SW480 (cell line): ENCODE measurements around the gene VSNL1.
A peak's percentile ranks its signal among the peaks of the same experiment; 100 is the strongest.

Experiments used
- DNase-seq: peaks from one replicate; pipeline ENCODE4 v3.0.0-alpha.2; 2016; ENCODE audit warnings: low spot score

VSNL1 gene

DNA sequence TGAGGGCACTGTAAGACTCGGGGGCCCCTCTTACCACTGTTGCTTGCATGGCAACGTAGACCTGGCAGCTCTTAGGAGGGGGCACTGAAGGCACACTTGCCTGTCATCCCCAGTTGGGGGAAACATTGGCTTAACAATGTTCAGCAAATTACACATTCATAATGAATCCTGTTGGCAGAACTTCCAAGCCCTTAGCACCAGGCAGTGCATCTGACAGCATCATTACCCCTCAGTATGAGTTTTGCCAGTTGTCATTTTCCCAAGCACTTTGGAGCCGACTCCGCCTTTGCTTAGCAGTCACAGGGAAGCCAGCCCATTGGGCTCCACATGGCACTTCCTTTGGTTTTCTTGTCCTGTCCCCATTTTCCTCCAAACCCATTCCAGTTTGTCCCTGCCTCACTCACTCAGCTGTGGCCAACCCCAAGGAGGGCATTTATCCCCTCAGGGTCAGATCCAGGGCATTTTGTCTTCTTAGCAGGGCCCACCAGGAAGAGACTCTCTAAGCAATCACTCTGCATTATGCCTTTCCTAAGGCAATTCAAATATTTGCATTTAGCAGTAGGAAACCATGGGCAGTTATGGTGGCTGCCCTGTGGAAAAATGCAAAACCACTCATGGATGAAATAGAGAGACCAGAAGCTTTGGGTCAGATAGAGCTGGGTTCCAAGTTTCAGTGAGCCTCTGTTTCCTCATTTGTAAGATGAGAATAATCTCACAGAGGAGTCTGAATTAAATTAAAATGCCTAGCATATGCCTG, 73.9 kb downstream of the VSNL1 start:
- DNase-seq, result no peak

DNA sequence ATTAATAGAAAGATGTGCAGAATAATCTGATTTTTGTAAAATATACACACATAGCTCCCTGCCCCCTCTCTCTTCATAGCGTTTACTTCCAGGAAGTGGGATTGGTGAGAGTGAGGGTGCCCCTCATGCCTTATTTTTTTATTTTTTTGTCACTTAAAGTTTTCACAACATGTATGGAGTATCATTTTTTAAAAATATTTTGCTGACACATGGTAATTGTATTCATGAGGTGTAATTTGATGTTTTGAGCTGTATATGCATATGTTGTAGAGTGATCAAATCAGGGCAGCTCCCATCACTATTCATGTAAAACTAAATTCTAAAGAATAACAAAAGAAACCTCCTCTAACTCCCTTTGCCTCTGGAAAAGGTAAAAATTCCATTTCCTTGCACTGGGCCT, 74.7 kb downstream of the VSNL1 start:
- no peak for DNase-seq

DNA sequence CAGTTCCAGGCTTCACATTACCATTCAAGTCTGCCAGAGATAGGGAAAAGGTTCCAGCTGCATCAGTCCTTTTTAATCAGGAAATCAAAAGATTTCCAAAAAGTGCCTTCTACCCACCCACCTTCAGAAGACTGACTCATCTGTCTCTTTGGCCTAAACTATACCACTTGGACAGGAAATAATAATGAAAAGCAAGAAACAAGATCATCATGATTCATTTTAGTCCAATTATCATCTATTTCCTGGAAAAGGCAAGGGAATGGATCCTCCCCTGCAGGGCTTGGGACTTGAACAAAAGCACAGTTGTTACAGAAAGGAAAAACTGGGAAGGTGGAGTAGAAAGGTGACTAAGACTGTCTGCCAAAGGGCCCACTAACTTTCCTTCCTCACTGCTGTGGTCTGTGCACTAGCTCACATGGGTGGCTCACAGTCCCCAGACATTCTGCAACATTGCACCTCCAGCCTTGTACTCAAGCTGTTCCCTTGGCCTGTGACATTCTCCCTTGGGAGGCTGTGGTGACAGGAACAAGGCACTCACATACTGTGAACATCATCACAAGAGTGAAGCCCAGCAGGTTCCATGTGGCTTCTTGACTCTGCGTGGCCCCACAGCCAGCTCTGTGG, 75.3 kb downstream of the VSNL1 start:
- DNase-seq, result peak; percentile 50

DNA sequence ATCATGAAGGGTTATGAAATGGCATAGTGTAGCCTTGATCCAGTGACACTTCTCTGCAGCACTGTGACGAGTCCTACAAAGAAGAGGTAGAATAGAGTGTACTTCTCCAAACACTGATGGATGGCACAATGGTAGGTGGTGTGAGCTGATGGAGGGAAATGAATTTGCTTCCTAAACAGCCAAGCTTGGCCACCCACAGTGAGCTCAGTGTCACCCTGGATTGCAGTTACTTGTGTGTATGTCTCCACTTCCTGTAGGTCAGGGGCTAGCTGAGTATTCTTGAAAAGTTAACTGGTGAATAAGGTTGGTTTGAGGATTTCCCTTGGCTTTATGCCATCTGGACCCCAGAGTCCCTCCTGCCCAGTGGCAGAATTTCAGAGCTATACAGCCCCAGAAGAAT, 75.9 kb downstream of the VSNL1 start:
- DNase-seq, result no peak

DNA sequence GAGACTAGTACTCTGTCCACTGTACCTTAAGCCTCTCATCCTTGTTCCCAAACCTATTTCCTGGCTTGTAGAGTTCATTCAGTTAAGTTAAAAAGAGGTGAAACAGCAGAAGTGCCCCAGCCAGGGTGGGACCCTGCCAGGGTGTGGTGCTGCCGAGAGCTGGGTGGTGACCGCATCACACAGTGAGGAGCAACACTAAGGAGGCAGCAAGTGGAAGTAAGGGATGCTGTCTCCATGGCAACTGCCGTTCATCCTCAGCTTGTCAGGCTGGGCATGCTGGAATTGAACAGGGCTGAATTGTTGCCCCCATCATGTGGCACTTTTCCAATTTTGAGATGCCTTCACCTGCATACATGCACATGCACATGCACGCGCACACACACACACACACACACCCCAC, 77.0 kb downstream of the VSNL1 start:
- no peak for DNase-seq

DNA sequence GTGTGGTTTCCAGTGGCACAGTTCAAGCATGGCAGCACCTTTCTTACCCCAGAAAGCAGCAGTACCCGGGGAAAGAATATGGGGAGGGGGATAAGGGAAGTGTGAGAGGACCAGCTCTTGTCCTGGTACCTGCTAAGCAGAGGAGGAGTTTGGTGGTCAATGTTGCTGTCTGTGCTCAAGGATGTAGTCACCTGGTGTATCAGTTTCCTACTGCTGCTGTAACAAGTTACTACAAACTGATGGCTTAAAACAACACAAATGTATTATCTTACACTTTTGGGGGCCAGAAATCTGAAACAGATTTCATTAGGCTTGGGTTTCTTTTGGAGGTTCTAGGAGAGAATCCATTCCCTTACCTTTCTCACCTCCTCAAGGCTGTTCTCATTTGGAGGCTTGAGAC, 77.5 kb downstream of the VSNL1 start:
- no peak for DNase-seq

DNA sequence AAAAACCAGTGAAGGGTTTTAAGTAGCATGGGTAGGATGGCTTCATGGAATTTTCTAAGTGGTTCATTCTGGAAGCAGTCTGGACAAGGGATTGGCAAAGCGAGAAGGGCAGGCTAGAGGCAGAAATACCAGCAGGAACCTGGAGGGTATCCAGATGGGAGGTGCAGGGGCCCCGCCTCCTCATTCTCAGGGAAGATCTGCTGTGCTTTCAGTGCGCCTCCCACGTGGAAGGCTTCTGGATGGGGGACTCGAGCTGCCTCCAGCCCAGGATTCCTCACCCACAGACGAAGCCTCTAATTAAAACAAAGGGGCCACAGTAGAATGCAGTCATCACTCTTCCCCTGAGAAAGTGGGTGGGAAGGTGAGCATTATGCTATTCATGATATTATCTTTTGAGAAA, 79.8 kb downstream of the VSNL1 start:
- no peak for DNase-seq

DNA sequence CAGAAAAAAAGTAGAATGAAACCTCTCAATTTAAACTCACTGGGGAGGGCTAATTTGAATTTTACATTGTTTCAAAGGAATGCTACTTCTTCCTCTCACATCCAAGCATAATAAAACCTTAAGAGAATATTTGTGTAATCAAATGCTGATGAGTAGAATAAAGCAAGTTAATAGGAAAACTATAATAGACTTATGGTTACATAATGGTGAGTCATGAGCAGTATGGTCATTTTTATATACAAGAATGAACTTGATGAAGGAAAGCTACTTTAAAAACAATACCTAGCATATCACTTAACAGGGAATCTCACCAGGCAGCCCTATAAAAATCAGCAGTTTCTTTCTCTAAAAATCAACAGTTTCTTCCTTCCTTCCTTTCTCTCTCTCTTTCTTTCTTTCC, 80.3 kb downstream of the VSNL1 start:
- no peak for DNase-seq

DNA sequence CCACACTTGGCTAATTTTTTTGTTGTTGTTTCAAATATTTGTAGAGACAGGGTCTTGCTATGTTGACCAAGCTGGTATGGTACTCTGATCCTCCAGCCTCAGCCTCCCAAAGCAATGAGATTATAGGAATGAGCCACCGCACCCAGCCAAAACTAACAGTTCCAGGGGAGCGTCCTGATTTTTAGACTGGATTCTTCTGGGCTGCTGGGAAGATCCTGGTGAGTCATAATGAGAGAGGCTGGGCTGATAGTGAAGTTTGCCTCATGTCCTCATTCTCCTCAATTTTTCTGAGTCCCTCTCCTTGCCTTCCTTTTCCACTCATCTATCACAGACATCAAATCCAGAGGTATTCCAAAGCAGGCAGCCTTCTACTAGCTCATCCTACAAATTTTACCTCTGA, 81.3 kb downstream of the VSNL1 start:
- no peak for DNase-seq

DNA sequence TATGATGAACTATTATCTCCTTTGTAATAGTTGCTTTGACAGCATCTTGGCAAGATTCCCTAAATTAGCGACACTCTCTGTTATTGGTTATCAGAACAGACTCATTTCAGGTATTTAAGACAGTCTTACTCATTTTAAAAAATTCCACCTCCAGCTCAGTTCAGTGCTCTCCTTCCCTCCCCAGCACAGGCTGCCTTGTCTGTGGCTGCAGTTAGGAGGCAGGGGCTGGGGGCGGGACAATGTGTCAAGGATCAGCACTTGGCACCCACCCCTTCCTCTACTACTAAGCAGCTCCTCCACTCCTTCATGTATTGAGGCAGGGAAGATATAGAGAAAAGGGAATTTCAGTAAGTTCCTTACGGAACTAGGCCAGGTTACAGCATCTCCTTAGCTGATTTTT, 85.0 kb downstream of the VSNL1 start:
- no peak for DNase-seq

DNA sequence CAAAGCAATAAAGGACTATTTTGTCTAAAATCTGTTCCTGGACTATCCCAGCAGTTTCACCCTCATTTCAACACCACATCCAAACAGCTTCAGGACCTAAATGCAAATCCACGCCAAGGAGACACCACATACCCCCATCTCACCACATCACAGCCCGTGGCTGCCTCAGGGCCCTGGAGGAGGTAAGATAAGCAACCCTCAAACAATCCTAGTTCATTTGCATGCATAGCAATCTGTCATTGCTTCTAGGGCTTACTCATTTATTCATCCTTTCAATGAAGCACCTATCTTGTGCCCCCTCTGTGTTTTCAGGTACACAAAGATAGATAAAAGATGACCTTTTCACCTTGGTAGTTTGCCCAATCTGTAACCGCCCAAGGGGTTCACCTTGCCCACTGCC, 86.5 kb downstream of the VSNL1 start:
- DNase-seq, result no peak

DNA sequence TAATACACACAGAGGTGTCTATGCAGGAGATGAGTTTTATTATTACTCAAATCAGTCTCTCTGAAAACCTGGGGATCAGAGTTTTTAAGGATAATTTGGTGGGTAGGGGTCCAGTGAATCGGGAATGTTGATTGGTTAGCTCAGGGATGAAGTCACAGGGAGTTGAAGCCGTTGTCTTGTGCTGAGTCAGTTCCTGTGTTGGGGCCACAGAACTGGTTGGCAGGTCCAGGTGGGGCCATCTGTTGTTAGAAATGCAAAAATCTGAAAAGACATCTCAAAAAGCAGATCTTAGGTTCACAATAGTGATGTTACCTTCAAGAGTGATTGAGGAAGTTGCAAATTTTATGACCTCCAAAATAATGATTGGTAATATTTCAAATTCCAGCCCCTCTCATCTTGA, 86.9 kb downstream of the VSNL1 start:
- no peak for DNase-seq

DNA sequence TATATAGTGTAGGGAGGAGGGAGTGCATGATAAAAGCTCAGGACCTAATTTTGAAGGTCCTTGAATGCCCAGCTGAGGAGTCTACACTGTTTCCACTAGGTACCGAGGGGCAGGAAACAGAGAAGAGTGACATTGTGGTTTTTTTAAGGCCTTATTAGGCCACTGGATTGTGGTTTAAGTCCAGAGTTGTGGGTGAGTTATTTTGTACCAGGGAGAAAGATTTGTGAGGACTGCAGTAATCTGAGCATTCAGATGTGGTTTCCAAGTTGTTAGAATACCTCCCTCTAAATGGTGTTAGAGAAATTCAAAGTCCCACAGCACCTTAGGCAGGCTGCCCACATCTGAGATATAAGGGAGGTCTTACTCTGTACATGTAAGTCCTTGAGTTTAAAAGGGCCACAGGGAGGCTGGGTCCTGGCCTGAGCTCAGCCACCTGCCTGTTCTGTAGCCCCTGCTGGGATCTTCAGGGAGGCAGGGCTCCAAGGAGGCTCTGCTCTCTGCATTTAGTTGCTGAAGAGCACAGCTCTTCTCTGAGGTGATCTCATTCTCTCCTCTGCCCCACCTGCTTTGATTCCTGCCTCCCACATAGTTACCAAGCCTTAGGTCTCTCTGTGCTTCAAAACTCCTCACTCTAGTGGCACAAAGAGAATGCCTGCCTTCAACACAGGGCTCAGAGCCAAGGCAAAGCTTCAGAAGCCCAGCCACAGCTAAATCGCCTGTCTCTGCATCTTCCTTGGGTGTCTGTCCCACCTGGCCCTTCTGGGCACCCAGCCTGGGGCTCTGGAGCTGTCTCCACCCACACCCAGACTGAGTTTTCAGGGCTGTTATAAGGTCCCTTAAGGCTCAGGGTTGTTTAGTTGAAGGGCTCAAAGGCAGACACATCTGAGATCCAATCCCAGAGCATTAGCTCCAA, 88.1 kb downstream of the VSNL1 start:
- DNase-seq, result peak; percentile 75

DNA sequence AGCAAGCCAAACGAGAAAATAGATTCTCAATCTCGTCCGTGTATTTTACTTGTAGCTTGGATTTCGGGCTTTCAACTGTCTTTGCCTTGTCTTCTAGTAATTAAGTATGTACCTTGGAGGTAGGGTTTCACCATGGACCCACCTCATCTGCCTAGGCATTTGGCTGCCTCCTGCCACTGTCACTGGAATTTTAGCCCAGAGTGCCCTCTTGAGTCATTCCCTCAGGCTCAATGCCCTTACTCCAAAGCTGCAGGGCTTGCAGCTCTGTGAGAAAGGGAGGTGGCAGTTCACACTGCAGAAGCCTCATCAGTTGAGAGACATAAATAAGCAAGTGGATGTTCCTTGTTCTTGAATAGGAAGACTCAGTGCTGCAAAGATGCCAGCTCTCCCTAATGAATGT, 89.6 kb downstream of the VSNL1 start:
- no peak for DNase-seq

DNA sequence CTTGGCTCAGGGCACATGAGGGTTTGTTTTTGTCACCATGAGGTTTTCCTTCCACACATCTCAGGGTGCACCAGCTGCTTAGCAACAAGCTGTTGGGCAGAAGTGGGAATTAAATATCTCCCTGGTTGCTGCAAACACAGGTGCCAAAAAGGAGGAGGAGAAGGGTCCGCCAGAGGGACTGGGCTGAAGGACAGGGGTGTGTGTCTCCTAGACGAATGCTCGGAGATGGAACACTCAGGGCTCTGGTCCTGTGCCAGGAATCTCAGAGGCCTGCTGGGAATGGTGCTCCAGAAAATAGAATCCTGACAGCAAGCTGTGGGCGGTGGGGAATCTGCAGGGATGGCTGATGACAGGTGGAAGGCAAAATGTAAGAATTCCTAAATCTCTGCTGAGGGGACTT, 94.5 kb downstream of the VSNL1 start:
- no peak for DNase-seq

DNA sequence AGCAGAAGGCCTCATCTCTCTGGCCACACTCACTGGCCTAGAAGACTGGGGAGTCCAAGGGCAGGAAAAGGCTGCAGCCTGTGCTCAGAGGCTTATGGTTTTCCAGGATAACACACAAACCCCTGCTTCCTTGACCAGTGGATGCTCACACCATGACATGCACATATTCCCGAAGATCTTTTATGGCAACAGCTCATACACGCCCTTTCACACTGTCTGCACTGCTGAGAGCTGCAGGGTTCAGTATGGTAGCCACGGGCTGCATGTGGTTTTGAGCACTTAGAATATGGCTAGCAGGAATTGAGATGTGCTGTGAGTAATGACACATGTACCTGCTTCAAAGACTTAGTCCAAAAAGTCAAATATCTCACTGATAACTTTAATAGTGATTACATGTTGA, 95.8 kb downstream of the VSNL1 start:
- DNase-seq, result no peak

DNA sequence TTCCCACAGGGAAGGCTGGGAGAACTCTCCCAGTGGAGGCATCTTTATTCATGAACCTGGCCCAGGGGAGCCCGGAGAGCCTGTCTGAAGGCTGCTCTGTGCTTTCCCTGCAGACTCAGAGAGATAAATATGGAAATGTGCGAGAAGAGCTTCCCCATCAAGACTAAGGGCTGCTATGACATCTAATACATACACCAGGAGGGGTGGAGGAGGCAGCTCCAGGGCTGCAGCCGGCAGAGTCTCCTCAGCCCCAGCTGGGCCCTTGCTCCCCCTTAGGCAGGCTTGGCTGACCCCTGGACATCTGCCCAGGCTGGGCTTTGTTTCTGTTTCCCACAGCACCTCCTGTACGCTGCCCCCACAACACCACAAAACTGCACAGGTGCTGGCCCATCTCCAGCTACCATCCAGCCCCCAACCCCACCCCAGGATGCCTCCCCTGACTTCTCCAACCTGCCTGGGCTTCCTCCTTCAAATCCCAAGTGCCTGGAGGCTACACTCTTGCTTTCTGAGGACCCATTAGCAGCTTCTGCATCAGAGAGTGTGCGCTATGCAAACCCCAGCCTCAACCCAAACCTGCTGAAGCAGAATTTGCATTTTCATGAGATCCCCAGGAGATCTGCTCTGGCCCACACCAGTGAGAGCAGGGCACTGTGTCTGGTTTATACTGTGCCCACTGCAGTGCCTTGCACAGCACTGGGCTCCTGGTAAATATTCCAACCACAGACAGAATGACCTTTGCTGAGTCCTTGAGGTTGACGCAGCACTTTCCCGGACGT, 96.8 kb downstream of the VSNL1 start:
- DNase-seq, result no peak

DNA sequence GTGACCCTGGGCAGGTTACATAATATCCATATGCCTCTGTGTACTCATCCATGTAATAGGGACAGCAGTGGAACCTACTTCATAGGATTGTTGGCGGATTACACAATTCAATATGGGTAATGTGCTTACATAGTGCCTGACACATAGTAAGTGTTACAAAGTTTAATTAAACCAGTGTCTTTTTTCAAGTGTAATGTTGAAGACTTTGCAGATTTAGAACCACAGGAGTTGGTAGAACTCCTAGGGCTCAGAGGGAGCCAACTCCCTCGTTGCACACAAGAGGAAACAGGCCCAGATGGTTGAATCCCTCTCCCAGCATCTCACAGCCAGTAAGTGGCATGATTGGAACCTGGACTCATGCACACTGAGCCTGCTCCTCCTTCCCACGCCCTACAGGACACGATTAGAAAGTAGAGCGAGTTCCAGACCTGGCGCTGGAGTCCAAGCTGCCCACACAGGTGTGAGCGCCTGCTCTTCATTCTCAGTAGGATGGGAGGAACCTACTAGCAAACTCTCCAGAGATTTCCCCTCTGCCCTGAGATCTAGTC, 97.8 kb downstream of the VSNL1 start:
- no peak for DNase-seq

DNA sequence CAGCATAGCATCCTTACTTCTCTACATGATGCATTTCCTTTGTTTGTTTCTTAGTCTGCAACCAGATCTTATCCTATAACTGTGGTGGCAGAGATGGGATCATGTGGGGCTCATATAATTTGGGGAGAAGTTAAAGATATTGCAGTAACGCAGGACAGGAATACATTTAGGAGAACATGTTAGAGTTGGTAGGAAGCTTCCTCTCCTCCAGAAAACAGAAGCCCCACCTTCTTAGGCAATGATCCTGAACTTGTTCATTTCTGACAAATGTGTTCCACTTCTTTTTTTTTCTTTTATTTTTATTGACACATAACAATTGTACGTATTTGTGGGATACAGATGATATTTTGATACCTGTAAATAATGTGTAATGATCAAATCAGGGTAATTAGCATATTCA, 99.9 kb downstream of the VSNL1 start:
- no peak for DNase-seq

DNA sequence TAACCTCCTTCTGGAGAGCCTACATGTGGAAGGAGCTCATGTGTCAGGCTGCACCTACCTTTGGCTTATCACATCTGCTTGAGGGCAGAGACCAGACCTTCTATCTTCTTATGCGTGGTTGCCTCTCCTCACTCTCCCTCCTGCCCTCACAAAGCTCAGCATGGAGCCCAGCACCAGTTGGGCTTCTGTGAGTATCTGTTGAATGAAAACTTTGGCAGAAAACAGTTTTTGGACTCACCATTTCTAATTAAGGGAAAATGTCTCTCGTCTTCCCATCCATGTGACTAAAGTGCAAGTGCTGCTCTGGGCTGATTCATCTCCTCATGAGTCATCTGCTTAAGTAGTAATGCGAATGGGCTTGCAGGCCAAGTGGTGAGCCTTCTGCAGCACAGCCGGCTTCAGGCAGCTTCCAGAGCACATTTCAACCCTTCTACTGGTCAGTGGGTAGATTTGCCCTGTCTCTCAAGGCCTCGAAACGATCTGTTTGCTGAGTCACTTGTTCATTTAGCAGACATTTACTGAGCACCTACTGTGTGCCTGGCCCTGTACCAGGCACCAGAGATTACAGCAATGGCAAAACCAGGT, 102.6 kb downstream of the VSNL1 start:
- DNase-seq, result peak; percentile 63

DNA sequence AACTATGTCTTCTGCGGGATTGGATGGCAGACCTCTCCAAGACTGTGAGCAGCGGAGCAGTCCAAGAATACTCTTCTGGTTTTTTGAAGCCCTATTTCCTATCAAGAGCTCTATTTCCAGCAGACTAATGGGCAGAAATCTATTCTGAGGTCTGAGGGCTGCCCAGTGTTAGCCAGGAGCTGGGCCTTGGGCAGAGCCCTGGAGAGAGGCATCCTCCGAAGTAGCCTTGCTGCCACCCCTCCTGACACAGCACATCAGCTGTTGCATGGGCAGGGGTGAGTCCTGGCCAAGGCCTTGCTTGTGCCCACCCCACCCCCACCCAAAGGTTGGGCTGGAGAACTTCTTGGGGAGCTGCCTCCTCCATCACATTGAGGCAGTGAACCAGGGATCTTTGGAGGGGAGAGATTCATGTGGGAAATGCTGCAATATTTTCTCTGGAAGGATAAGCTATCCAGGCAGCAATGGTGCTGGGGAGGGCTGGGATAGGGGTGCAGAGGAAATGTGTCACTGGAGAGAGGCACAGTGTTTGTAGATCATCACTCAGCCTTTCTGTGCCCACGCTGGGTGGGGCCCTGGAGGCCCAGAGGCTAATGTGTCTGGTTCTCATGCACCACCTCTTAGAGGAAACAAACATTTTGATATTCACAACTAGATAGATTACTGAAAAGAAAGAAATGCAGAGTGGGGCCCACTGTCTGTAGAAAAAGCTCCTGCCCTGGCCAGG, 104.7 kb downstream of the VSNL1 start:
- peak; percentile 14 for DNase-seq
